ENCODE measurements around the gene CSN2.

GRCh38 chr4:69909195-69909594 lies 56.3 kb downstream of the CSN2 start:
- TF ChIP-seq EZH2 (IDR thresholded peaks at IDR 0.05) (no peak), POLR2AphosphoS5 (IDR thresholded peaks at IDR 0.05; ENCODE audit: borderline replicate concordance, low read depth, low read length) (no peak)
